ENCODE measurements around the gene LPP.

Gene LPP

GRCh38 chr3:188649521-188649920 lies 495.6 kb downstream of the LPP start:
- H3K9me3 ChIP-seq (ENCODE audit: low read length) = no peaks in the 10 kb centered on the region; the same call in 1 of the 2 replicates
- H3K36me3 ChIP-seq (ENCODE audit: insufficient read depth, low read length) = no peaks in the 10 kb centered on the region
- H2AFZ ChIP-seq (ENCODE audit: low read length) = no peak overlapping the region
- H3K79me2 ChIP-seq (ENCODE audit: insufficient read depth, low read length) = no peaks in the 10 kb centered on the region
- no peak for TF ChIP-seq EZH2 (IDR thresholded peaks at IDR 0.05; ENCODE audit: borderline replicate concordance, low read length)
- no peak for TF ChIP-seq CTCF (IDR thresholded peaks at IDR 0.05; ENCODE audit: low read length)
- H3K9ac ChIP-seq (ENCODE audit: low read length) = no peak overlapping the region
- H3F3A ChIP-seq (ENCODE audit: insufficient read depth, low read length) = no peaks in the 10 kb centered on the region
- H4K20me1 ChIP-seq (ENCODE audit: insufficient read depth, low read length) = no peaks in the 10 kb centered on the region
- no peak overlapping the region for H3K4me3 ChIP-seq (ENCODE audit: low read depth, low read length, poor library complexity, severe bottlenecking)
- H3K9me2 ChIP-seq (ENCODE audit: low read depth, low read length) = no peaks in the 10 kb centered on the region
- no peak overlapping the region for H3K4me2 ChIP-seq (ENCODE audit: low read length)
- H3K4me1 ChIP-seq (ENCODE audit: insufficient read depth, low read length, severe bottlenecking) = peaks cover 8% of the 10 kb centered on the region
- no peaks in the 10 kb centered on the region for H3K27me3 ChIP-seq (ENCODE audit: insufficient read depth, low read length)
- H3K27ac ChIP-seq (ENCODE audit: low read depth, low read length, poor library complexity, severe bottlenecking) = no peak overlapping the region

GRCh38 chr3:188656196-188656982 lies 502.4 kb downstream of the LPP start:
- H3F3A ChIP-seq (ENCODE audit: insufficient read depth, low read length) = no peaks in the 10 kb centered on the region
- H3K9me2 ChIP-seq (ENCODE audit: low read depth, low read length) = no peaks in the 10 kb centered on the region
- no peak overlapping the region for H3K4me3 ChIP-seq (ENCODE audit: low read depth, low read length, poor library complexity, severe bottlenecking)
- no peak overlapping the region for H3K9ac ChIP-seq (ENCODE audit: low read length)
- H3K79me2 ChIP-seq (ENCODE audit: insufficient read depth, low read length) = no peaks in the 10 kb centered on the region
- H2AFZ ChIP-seq (ENCODE audit: low read length) = no peak overlapping the region
- no peaks in the 10 kb centered on the region for H4K20me1 ChIP-seq (ENCODE audit: insufficient read depth, low read length)
- TF ChIP-seq EZH2 (IDR thresholded peaks at IDR 0.05; ENCODE audit: borderline replicate concordance, low read length) (no peak), CTCF (IDR thresholded peaks at IDR 0.05; ENCODE audit: low read length) (no peak)
- H3K4me2 ChIP-seq (ENCODE audit: low read length) = no peak overlapping the region
- H3K4me1 ChIP-seq (ENCODE audit: insufficient read depth, low read length, severe bottlenecking) = no peaks in the 10 kb centered on the region
- no peaks in the 10 kb centered on the region; the same call in 1 of the 2 replicates for H3K9me3 ChIP-seq (ENCODE audit: low read length)
- H3K27ac ChIP-seq (ENCODE audit: low read depth, low read length, poor library complexity, severe bottlenecking) = no peak overlapping the region
- H3K27me3 ChIP-seq (ENCODE audit: insufficient read depth, low read length) = no peaks in the 10 kb centered on the region
- H3K36me3 ChIP-seq (ENCODE audit: insufficient read depth, low read length) = no peaks in the 10 kb centered on the region

GRCh38 chr3:188658606-188659005 lies 504.6 kb downstream of the LPP start:
- no peaks in the 10 kb centered on the region for H3F3A ChIP-seq (ENCODE audit: insufficient read depth, low read length)
- no peaks in the 10 kb centered on the region for H3K36me3 ChIP-seq (ENCODE audit: insufficient read depth, low read length)
- no peak for TF ChIP-seq CTCF (IDR thresholded peaks at IDR 0.05; ENCODE audit: low read length)
- no peak for TF ChIP-seq EZH2 (IDR thresholded peaks at IDR 0.05; ENCODE audit: borderline replicate concordance, low read length)
- H3K27ac ChIP-seq (ENCODE audit: low read depth, low read length, poor library complexity, severe bottlenecking) = no peak overlapping the region
- H3K27me3 ChIP-seq (ENCODE audit: insufficient read depth, low read length) = no peaks in the 10 kb centered on the region
- H3K9me2 ChIP-seq (ENCODE audit: low read depth, low read length) = no peaks in the 10 kb centered on the region
- no peak overlapping the region for H3K9ac ChIP-seq (ENCODE audit: low read length)
- H3K9me3 ChIP-seq (ENCODE audit: low read length) = no peaks in the 10 kb centered on the region
- H2AFZ ChIP-seq (ENCODE audit: low read length) = no peak overlapping the region
- no peaks in the 10 kb centered on the region for H3K4me1 ChIP-seq (ENCODE audit: insufficient read depth, low read length, severe bottlenecking)
- H3K79me2 ChIP-seq (ENCODE audit: insufficient read depth, low read length) = no peaks in the 10 kb centered on the region
- no peak overlapping the region for H3K4me3 ChIP-seq (ENCODE audit: low read depth, low read length, poor library complexity, severe bottlenecking)
- H3K4me2 ChIP-seq (ENCODE audit: low read length) = no peak overlapping the region
- no peaks in the 10 kb centered on the region for H4K20me1 ChIP-seq (ENCODE audit: insufficient read depth, low read length)
